Sigmoid colon (tissue), 4 donors: ENCODE data around the gene PCYOX1L.

Experiments used
- EP300 ChIP-seq, 4 donors: sonication (generic); formaldehyde crosslinking; IDR thresholded peaks; one replicate each; pipeline ENCODE4 v1.6.1; 2017; ENCODE audit warnings: antibody characterized with exemption in 4 of 4
- POLR2A ChIP-seq, 2 donors: fragments of 450-650 bp; IDR thresholded peaks; one replicate each; pipeline ENCODE4 v1.6.1; 2016; ENCODE audit warnings: antibody characterized with exemption in 2 of 2, mild to moderate bottlenecking in 2 of 2, moderate library complexity in 2 of 2
- POLR2AphosphoS5 ChIP-seq, 4 donors: sonication (generic); formaldehyde crosslinking; IDR thresholded peaks; one replicate each; pipeline ENCODE4 v1.6.1; 2017; ENCODE audit warnings: antibody characterized with exemption in 4 of 4
- TF ChIP-seq, protein P1 (sequence below), 4 experiments: fragments of 450-650 bp in 3 of 4; fragments of 200-600 bp in 1 of 4; IDR thresholded peaks; one replicate each; pipeline ENCODE4 v1.5.1; 2016 to 2019; ENCODE audit warnings: antibody characterized with exemption in 4 of 4, mild to moderate bottlenecking in 3 of 4, moderate library complexity in 2 of 4

DNA sequence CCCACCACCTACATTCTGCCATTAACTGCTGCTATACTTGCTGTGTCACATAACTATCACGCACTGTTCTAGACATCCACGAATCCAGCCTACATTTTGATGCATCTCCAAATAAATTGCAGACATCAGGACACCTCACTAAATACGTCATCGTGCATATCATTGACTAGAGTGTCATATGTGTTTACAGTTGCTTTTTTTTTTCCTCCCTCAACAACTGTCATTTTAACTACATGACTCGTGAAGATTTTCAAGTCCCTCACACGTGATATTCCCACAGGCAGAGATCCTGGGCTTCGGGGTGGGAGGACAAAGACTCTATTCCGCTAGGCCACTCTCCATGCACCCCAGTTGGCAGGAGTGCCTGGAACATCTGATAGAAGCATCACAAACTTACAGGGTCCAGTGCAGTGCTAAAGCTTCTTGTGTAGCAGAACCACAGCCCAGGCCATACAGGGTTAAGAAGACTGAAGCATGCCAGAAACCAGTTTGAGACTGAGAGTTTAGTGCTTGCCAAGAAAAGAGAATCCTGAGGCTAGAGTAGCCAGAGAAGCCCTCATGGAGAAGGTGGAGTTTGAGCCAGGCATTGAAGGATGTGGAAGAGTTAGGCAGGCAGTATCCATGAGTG lies 1.1 kb downstream of the PCYOX1L start:
- no peak for TF ChIP-seq POLR2A (IDR thresholded peaks at IDR 0.05)
- TF ChIP-seq, protein P1, sequence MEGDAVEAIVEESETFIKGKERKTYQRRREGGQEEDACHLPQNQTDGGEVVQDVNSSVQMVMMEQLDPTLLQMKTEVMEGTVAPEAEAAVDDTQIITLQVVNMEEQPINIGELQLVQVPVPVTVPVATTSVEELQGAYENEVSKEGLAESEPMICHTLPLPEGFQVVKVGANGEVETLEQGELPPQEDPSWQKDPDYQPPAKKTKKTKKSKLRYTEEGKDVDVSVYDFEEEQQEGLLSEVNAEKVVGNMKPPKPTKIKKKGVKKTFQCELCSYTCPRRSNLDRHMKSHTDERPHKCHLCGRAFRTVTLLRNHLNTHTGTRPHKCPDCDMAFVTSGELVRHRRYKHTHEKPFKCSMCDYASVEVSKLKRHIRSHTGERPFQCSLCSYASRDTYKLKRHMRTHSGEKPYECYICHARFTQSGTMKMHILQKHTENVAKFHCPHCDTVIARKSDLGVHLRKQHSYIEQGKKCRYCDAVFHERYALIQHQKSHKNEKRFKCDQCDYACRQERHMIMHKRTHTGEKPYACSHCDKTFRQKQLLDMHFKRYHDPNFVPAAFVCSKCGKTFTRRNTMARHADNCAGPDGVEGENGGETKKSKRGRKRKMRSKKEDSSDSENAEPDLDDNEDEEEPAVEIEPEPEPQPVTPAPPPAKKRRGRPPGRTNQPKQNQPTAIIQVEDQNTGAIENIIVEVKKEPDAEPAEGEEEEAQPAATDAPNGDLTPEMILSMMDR (IDR thresholded peaks at IDR 0.05): no peak
- no peak for TF ChIP-seq POLR2AphosphoS5 (IDR thresholded peaks at IDR 0.05)
- no peak for TF ChIP-seq EP300 (IDR thresholded peaks at IDR 0.05)
